K562 (cell line): Measurements from ENCODE around the gene HGS. TPM values are rescaled to one million over a fixed set of nuclear protein-coding genes. Genes with fewer than 3 reads are reported as not detected.

Experiments
- MGA ChIP-seq: fragments of 450-650 bp; IDR thresholded peaks from 2 replicates; pipeline ENCODE4 v1.6.1; 2016; ENCODE audit warnings: mild to moderate bottlenecking, moderate library complexity
- MLLT1 ChIP-seq, 2 experiments: fragments of 450-650 bp; IDR thresholded peaks; 2 replicates each; pipeline ENCODE4 v1.6.1; 2016
- SMC3 ChIP-seq: conservative IDR thresholded peaks from 2 replicates; pipeline ENCODE4 v1.6.1; 2011; ENCODE audit warnings: low read depth, low read length, improper control_type of control experiment; ENCODE audit not compliant: insufficient read depth
- ZBTB33 ChIP-seq: sonication (generic); formaldehyde crosslinking; IDR thresholded peaks from 2 replicates; pipeline ENCODE4 v1.8.1; 2023; ENCODE audit warnings: mild to moderate bottlenecking, missing genetic modification reagents
- ZBTB7A ChIP-seq: IDR thresholded peaks from 2 replicates; pipeline ENCODE4 v1.6.1; 2011; ENCODE audit warnings: low read depth, mild to moderate bottlenecking, low read length, moderate library complexity, borderline replicate concordance; ENCODE audit not compliant: control insufficient read depth
- polyA plus RNA-seq, 8 experiments: library from polyadenylated mRNA; depleted of rRNA in 4 of 8; stranded (reverse) in 5 of 8; unstranded in 3 of 8; fragments of >200 nt; fragmentation: Nextera tagmentation in 2 of 8; fragmentation: Illumina TruSeq in 1 of 8; extraction: Ambion mirVana in 2 of 8; extraction: Trizol in 1 of 8; gene quantifications; 2 replicates each; pipeline versions ENCODE4 v1.2.1 to v1.2.3, GENCODE V29; 2011 to 2014; ENCODE audit warnings: inconsistent platforms in 1 of 8, missing spikeins in 1 of 8
- total RNA-seq, 7 experiments: library from RNA; depleted of rRNA in 6 of 7; stranded (reverse); fragments of >200 nt in 6 of 7; fragmentation: Illumina TruSeq in 2 of 7; extraction: Trizol in 2 of 7; gene quantifications; 2 replicates each; pipeline versions ENCODE4 v1.2.1 to v1.2.3, GENCODE V29; 2011 to 2021; ENCODE audit warnings: low replicate concordance in 1 of 7
- TF ChIP-seq, protein P1 (sequence below): fragments of 250-450 bp; sonication (Bioruptor Pico); IDR thresholded peaks from 2 replicates; pipeline ENCODE4 v1.8.0; 2022; ENCODE audit warnings: moderate library complexity, mild to moderate bottlenecking, inconsistent platforms
- TF ChIP-seq, protein P2 (sequence below): fragments of 250-450 bp; sonication (Bioruptor Pico); IDR thresholded peaks from 2 replicates; pipeline ENCODE4 v1.5.0; 2020; ENCODE audit warnings: mild to moderate bottlenecking, borderline replicate concordance

The HGS gene
- total and polyA plus RNA-seq, 9 of the 15 experiments (the other 6 are each of a cell fraction or from before 2014, with no cell fraction given): 3.9 to 176 (median 77.1) TPM

DNA sequence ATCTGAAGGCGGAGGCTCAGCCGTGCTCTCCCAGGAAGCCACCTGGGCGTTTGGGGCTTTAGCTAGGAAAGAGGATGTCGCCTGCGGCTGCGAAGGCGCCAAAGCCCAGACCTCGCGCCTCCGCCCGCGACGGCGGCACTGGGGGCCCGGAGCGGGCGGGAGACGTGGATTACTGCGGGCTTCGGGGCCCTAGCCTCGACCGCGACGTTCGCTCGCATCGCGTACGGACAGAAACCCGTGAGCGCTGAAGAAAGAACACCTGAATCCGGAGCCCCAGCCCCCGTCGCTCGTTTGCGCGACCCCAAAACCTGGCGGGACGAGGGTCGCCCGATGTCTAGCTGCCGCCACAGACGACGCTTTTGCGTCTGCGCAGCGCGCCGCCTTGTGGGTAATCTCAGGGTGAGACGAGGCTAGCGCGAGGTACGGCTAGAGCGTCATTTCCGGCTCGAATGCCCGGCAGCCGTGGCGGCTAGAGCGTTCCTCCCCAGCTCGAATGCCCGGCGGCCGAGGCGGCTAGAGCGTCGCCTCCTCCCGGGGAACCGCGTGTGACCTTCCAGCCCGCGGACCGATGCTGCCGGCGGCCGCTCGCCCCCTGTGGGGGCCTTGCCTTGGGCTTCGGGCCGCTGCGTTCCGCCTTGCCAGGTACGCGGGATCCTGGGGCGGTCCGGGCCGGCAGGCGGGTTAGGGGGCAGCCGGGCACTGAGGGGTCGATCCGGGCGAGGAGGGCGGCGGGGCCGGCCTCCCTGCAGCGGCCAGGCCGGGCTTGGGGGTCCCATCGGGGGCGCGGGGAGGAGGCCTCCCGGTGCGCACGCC, 19.3 kb downstream of the HGS start, which contains the start of gene MRPL12 (continued):
- TF ChIP-seq, protein P1, sequence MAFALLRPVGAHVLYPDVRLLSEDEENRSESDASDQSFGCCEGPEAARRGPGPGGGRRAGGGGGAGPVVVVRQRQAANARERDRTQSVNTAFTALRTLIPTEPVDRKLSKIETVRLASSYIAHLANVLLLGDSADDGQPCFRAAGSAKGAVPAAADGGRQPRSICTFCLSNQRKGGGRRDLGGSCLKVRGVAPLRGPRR (CRISPR knock-in tag): no peak
- TF ChIP-seq ZBTB7A (peak; percentile 84), MLLT1 (IDR thresholded peaks at IDR 0.05) (no peak), SMC3 (no peak), ZBTB33 (CRISPR knock-in tag) (peak; percentile 74), MGA (peak; percentile 84)
- TF ChIP-seq, protein P2, sequence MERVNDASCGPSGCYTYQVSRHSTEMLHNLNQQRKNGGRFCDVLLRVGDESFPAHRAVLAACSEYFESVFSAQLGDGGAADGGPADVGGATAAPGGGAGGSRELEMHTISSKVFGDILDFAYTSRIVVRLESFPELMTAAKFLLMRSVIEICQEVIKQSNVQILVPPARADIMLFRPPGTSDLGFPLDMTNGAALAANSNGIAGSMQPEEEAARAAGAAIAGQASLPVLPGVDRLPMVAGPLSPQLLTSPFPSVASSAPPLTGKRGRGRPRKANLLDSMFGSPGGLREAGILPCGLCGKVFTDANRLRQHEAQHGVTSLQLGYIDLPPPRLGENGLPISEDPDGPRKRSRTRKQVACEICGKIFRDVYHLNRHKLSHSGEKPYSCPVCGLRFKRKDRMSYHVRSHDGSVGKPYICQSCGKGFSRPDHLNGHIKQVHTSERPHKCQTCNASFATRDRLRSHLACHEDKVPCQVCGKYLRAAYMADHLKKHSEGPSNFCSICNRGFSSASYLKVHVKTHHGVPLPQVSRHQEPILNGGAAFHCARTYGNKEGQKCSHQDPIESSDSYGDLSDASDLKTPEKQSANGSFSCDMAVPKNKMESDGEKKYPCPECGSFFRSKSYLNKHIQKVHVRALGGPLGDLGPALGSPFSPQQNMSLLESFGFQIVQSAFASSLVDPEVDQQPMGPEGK: no peak
